GM10248 (cell line): ENCODE data around the gene ZNF197.
"Not testable (repeated sequence)": the region's sequence is repeated elsewhere in the genome, so short reads cannot be mapped to it uniquely, and the experiment has no call there.

ENCODE experiments used
- CTCF ChIA-PET: fragments of 300-600 bp; sonication (Branson Sonifier 250); formaldehyde crosslinking; extraction: SDS; loops from one replicate; lab custom pipeline; 2021; ENCODE audit warnings: antibody characterized with exemption; lab: Yijun Ruan, JAX
- POLR2A ChIA-PET: fragments of 350-650 bp; sonication (Branson Sonifier 250); formaldehyde crosslinking; extraction: SDS; loops from one replicate; lab custom pipeline; 2020; ENCODE audit warnings: antibody characterized with exemption; lab: Yijun Ruan, JAX
- DNase-seq: peaks from one replicate; pipeline ENCODE4 v3.0.0; 2012; ENCODE audit errors: extremely low spot score
- CTCF ChIP-seq: IDR thresholded peaks from 2 replicates; pipeline ENCODE4 v1.5.1; 2012; ENCODE audit warnings: mild to moderate bottlenecking, low read depth; ENCODE audit errors: extremely low read depth, missing control alignments, control extremely low read depth

The ZNF197 gene

GRCh38 chr3:44659434-44659833, 34.6 kb downstream of the ZNF197 start:
- no peak for TF ChIP-seq CTCF
- ChIA-PET CTCF (interaction anchor here (1.1 to 1.3 kb wide), 3 partner anchors 8 to 141 kb away, joined by 3 to 4 read pairs (median 3); no protein-coding TSS in a partner anchor), POLR2A (no interaction called here)
- DNase-seq: no peak

GRCh38 chr3:44661189-44661588, 36.4 kb downstream of the ZNF197 start:
- no peak for TF ChIP-seq CTCF
- no peak for DNase-seq
- ChIA-PET POLR2A (no interaction called here), CTCF (no interaction called here)

- TF ChIP-seq CTCF: no peak
- ChIA-PET CTCF (interaction anchor here (1.3 kb wide), 1 partner anchor 154 kb away, joined by 3 read pairs; no protein-coding TSS in a partner anchor), POLR2A (no interaction called here)
- DNase-seq: no peak
These were observed 40.3 kb downstream of the ZNF197 start for GRCh38 chr3:44665173-44665572.

GRCh38 chr3:44666346-44666745, 41.5 kb downstream of the ZNF197 start:
- CTCF ChIA-PET: interaction anchor here (1.1 kb wide), 1 partner anchor 11 kb away, joined by 3 read pairs; no protein-coding TSS in a partner anchor
- no peak for DNase-seq
- TF ChIP-seq CTCF: no peak
- POLR2A ChIA-PET: no interaction called here

GRCh38 chr3:44669760-44670159, 44.9 kb downstream of the ZNF197 start:
- no peak for TF ChIP-seq CTCF
- DNase-seq: no peak
- CTCF ChIA-PET: no interaction called here
- POLR2A ChIA-PET: no interaction called here

GRCh38 chr3:44673466-44673865, 48.6 kb downstream of the ZNF197 start:
- POLR2A ChIA-PET: not testable (repeated sequence)

GRCh38 chr3:44674211-44674610, 49.4 kb downstream of the ZNF197 start:
- POLR2A ChIA-PET: no interaction called here
- CTCF ChIA-PET: no interaction called here
- TF ChIP-seq CTCF: no peak
- DNase-seq: no peak

More at GRCh38 chr3:44673466-44673865, 48.6 kb downstream of the ZNF197 start:
- DNase-seq, CTCF ChIA-PET: not testable (repeated sequence)
